HG03558 (cell line): ENCODE results near the gene POLN.
"Not testable (repeated sequence)": the region's sequence is repeated elsewhere in the genome, so short reads cannot be mapped to it uniquely, and the experiment has no call there.

ENCODE experiments used
- ATAC-seq: cut with Tn5 transposase; IDR thresholded peaks from one replicate; pipeline ENCODE4 v1.9.1; 2021; ENCODE audit warnings: moderate number of reproducible peaks; ENCODE audit not compliant: unreplicated experiment; ENCODE audit errors: extremely low read depth

Gene POLN

DNA sequence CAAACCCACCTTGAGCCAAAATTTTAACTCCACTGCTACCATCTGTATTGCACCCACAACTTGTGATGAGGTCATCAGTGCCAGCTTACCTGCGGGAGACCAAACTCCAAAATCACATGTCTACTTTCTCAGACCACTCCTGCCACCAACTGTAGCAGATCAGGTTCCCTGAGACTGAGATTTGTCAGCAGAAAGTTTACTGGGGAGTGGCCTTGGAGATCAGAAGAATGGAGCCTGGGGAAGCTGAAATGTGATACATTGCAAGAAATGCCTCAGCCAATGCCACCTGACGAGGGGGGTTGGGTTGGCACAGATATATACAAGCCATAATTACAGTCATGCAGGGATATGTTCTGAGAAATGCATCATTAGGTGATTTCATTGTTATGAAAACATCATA is 19.1 kb downstream of the POLN start:
- ATAC-seq: no peak

GRCh38 chr4:2221378-2221777 is 20.5 kb downstream of the POLN start:
- not testable (repeated sequence) for ATAC-seq

DNA sequence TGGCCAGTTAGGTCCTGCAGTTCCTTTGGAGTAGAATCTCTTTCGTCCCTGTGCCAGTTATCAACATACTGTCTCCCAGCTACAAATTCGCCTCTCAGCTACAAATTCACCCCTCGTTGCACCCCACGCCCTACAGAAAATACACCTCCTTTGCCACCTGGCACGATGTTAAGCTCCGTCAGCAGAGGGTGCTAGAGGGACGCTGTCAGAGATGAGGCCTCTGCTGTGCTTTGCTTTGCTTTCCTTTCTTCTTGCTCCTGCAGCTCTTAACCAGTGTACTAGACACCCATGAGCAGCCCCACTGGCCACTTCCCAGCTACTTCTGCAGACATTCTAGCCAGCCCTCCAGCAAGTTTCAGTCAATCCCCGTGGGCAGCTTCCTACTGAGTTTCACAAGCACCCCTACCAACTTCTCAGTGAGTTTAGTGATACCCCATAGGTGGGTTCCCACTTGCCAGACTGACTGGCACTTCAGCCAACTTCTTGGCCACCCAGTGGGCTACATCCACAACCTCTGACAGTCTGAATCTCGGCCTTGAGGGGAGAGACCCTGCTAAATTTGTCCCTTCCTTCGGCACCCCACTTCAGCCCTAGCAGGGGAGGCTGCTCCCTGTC is 21.8 kb downstream of the POLN start:
- ATAC-seq: no peak

GRCh38 chr4:2219233-2219760 is 22.6 kb downstream of the POLN start:
- ATAC-seq: no peak

DNA sequence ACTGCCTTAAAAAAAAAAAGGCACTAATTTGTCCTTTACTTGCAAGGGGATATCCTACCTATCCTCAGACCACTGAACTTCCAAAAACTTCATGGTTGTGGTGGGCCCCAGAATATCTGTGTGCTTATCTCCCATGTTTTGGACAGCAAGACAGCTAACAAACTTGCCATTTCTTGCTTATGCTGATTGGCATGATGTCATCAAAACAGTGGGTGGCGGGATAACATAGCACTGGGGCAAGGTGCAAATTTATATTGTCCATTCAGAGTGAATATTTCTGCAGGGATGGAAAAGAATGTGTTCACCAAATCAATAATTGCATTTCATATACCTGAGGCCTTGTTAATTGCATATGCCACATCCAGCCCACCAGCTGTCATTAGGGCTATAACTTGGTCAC is 23.5 kb downstream of the POLN start:
- ATAC-seq: no peak

- ATAC-seq: no peak
Observed at GRCh38 chr4:2217726-2218125, 24.2 kb downstream of the POLN start.

GRCh38 chr4:2212831-2213230 is 29.1 kb downstream of the POLN start:
- no peak for ATAC-seq

GRCh38 chr4:2202789-2203188 is 39.1 kb downstream of the POLN start:
- not testable (repeated sequence) for ATAC-seq

DNA sequence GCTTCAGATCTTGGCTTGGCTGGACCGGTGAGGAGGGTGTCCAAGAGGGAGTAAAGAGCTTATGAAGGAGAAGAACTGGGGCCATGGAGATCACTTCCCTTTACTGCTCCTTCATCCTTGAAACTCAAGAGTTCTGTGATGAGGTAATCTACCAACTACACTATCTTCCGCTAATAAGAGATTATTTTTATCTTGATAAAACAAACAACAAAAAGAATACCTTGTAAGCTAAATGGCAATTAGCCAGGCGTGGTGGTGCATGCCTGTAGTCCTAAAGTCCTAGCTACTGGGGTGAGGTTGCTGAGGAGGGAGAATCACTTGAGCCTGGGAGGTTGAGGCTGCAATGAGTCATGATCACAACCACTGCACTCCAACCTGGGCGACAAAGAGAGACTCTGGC is 47.4 kb downstream of the POLN start:
- ATAC-seq: no peak

GRCh38 chr4:2193326-2193725 is 48.6 kb downstream of the POLN start:
- ATAC-seq: no peak

DNA sequence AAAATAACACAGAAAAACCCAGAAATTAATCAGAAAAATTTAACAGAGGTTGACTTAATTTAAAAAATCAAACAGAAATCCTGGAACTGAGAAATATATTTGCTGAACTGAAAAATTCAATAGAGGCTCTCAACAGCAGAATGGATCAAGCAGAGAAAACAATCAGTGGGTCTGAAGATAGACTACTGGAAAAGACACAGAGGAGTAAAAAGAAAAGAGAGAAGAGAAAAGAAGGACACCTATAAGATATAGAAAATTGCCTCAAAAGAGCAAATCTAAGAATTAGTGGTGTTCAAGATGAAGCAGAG is 55.1 kb downstream of the POLN start:
- no peak for ATAC-seq

DNA sequence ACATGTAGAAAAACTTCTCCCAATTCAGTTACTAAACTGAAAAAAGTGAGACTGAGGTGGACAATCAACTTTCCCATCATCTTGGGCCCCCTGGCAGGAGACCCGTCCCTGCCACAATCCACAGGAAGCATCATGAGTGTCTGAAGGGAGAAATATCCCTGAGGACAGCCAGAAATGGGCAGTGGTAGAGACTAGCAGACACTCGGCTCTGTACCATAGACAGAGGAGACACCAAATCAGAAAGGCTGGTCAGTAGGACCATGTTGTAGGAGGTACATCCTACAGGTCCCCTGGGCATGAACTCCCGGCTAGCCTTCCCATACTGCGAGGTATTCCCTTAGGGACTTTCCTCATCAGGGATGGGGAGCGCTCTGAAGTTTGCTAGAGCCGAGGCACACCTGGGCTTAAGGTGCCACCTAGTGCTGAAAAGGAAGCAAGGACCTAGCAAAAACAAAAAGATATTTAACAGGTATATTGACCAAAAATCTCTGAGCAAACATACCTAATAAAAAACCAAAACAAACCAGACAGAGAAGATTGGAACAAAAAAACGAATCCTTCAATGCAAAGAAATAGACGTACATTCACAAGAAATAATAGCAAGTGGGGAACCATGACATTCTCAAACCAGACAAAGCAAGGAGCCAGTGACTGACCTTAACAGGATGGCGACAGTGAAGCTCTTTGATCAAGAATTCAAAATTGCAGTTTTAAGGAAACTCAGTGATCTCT is 55.6 kb downstream of the POLN start:
- ATAC-seq: no peak

- ATAC-seq: no peak
Observed at GRCh38 chr4:2183394-2183793, 58.5 kb downstream of the POLN start.

- no peak for ATAC-seq
Observed at GRCh38 chr4:2182994-2183393, 58.9 kb downstream of the POLN start.

- no peak for ATAC-seq
Observed at GRCh38 chr4:2180410-2180809, 61.5 kb downstream of the POLN start.

DNA sequence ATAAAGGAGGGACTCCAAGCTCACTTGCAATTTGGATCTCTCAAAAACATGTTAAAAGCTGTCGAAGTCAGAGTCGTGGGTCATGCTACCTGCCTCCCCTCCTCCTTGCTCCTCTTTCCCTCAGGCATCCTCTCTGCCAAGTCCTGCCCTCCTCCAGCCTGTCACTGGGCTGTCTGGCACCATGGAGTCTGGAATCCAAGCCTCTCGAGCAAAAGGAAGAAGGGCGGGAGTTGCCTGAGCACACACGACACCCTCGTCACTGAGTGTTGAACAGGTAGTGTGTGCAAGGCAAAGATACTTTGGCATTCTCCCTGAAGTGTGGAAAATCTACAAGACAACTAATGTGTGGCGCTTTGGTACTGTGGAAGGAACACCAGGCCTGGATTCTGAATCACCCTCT is 62.2 kb downstream of the POLN start:
- no peak for ATAC-seq

DNA sequence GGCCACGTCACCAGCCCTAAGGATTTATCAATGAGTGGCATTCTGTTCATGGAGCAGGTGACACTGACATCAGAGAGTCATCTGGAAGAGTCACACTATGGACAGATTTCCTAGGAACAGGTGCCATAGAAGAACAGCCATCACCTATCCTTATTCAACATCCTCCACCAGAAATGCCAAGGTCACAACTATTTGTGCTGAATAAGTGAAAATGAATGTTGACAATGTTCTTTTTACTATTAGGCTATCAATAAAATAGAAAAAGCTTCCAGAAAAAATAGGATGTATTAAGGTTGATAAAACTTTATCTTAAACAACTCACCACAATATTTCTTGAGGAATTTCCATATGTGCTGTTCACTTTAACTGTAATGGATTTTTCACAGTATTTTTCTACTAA is 62.9 kb downstream of the POLN start:
- no peak for ATAC-seq

DNA sequence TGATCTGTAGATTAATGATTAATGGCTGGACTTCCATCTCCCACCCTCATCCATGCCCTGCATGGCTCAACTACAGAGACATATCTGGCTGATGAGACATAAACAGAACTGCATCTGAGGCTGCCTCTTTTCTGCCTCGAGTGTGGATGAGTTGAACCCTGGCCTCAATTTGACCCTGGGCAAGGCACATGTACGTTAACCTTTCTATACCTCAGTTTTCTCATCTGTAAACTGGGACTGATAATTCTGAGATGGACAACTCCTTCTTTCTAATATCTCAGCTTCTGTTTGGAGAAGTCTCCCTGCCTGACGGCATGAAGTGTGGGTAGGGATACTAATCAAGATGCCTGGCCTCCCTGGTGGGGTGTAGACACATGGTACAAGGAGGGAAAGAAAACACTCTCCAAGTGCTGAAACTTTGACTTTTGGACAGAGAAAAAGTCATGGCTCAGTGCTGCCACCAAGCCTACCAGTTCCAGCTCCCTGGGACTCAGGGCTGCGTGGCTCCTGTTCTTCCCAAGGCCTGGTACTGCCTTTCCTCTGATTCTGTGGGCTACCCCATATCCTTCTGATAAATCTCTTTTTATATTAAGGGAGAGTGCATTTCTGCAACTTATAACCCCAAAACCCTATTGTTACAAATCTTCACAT is 64.4 kb downstream of the POLN start:
- no peak for ATAC-seq

DNA sequence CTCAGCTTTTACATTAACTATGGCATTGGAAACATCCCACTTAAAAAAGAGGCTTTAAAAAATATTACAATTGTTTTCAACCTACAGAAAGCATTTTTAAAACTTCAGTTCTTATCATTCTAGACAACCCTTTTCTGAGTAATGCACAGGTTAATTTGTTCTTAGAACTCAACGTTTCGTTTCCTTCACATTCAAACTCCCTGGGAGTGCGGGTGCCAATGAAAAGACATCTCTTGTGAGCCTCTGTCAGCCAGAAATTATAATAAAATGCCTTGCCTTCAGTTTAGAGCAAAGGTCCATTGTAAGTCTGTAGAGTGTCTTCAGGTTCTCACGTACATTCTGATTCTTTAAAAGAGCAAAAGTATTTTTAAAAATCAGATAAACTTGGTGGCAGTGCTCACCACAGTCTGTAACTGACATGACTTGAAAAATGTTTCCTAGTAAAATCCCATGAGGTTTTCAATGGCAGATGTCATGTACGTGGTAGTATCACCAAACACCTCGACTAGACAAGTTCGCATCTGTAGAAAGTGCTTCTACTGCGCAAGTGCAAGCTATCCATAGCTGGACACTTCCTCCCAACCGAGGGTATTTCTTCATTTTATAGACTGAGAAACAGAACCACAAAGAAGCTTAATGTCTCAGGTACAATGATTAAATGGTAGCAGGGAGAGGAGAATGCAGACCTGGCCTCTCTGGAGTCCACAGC is 65.8 kb downstream of the POLN start:
- no peak for ATAC-seq

GRCh38 chr4:2174061-2174460 is 67.9 kb downstream of the POLN start:
- no peak for ATAC-seq

- no peak for ATAC-seq
Observed at GRCh38 chr4:2172627-2173231, 69.2 kb downstream of the POLN start.
